Body of pancreas (tissue), 4 donors: Measurements from ENCODE around the gene FBXO2.

ENCODE experiments used
- CTCF ChIP-seq, 7 experiments: fragments of 450-650 bp in 4 of 7; fragments of 200-600 bp in 3 of 7; sonication (generic) in 3 of 7; IDR thresholded peaks; one replicate each; pipeline ENCODE4 v1.5.1; 2016 to 2019; ENCODE audit warnings: antibody characterized with exemption in 7 of 7
- POLR2A ChIP-seq, 3 donors: fragments of 450-650 bp; IDR thresholded peaks; one replicate each; pipeline ENCODE4 v1.6.1; 2016; ENCODE audit warnings: antibody characterized with exemption in 3 of 3, mild to moderate bottlenecking in 2 of 3

GRCh38 chr1:11639372-11639771 lies 14.9 kb downstream of the FBXO2 start:
- no peak for TF ChIP-seq CTCF (IDR thresholded peaks at IDR 0.05)
- TF ChIP-seq POLR2A (IDR thresholded peaks at IDR 0.05) = no peak
